ENCODE measurements around the gene SSBP2.
A peak's percentile ranks its signal among the peaks of the same experiment; 100 is the strongest.

The SSBP2 gene

GRCh38 chr5:81767938-81768337 lies 17.0 kb upstream of the SSBP2 start:
- DNase-seq (ENCODE audit: low read depth in 2 of 3, low spot score in 2 of 3): no peak

GRCh38 chr5:81767097-81767496 lies 16.2 kb upstream of the SSBP2 start:
- no peak for DNase-seq (ENCODE audit: low read depth in 2 of 3, low spot score in 2 of 3)

GRCh38 chr5:81766611-81767010 lies 15.7 kb upstream of the SSBP2 start:
- DNase-seq (ENCODE audit: low read depth in 2 of 3, low spot score in 2 of 3): no peak

GRCh38 chr5:81763294-81763928 lies 12.5 kb upstream of the SSBP2 start:
- DNase-seq (ENCODE audit: low read depth in 2 of 3, low spot score in 2 of 3): no peak

GRCh38 chr5:81762853-81763252 lies 12.0 kb upstream of the SSBP2 start:
- no peak for DNase-seq (ENCODE audit: low read depth in 2 of 3, low spot score in 2 of 3)

- no peak for DNase-seq (ENCODE audit: low read depth in 2 of 3, low spot score in 2 of 3)
Measured at GRCh38 chr5:81762401-81762800, 11.5 kb upstream of the SSBP2 start.

- DNase-seq (ENCODE audit: low read depth in 2 of 3, low spot score in 2 of 3): no peak
Measured at GRCh38 chr5:81761970-81762369, 11.1 kb upstream of the SSBP2 start.

GRCh38 chr5:81761270-81761669 lies 10.4 kb upstream of the SSBP2 start:
- DNase-seq (ENCODE audit: low read depth in 2 of 3, low spot score in 2 of 3): no peak

GRCh38 chr5:81760521-81760920 lies 9.6 kb upstream of the SSBP2 start:
- no peak for DNase-seq (ENCODE audit: low read depth in 2 of 3, low spot score in 2 of 3)

- no peak for DNase-seq (ENCODE audit: low read depth in 2 of 3, low spot score in 2 of 3)
Measured at GRCh38 chr5:81759632-81760005, 8.7 kb upstream of the SSBP2 start.

GRCh38 chr5:81757404-81757803 lies 6.5 kb upstream of the SSBP2 start:
- no peak for DNase-seq (ENCODE audit: low read depth in 2 of 3, low spot score in 2 of 3)

GRCh38 chr5:81756016-81756415 lies 5.1 kb upstream of the SSBP2 start:
- no peak for DNase-seq (ENCODE audit: low read depth in 2 of 3, low spot score in 2 of 3)

- no peak for DNase-seq (ENCODE audit: low read depth in 2 of 3, low spot score in 2 of 3)
Measured at GRCh38 chr5:81755320-81755719, 4.4 kb upstream of the SSBP2 start.

GRCh38 chr5:81754621-81755020 lies 3.7 kb upstream of the SSBP2 start:
- DNase-seq (ENCODE audit: low read depth in 2 of 3, low spot score in 2 of 3): no peak

GRCh38 chr5:81753429-81753828 lies 2.5 kb upstream of the SSBP2 start:
- no peak for DNase-seq (ENCODE audit: low read depth in 2 of 3, low spot score in 2 of 3)

- DNase-seq (ENCODE audit: low read depth in 2 of 3, low spot score in 2 of 3): no peak
Measured at GRCh38 chr5:81752644-81752963, 1.7 kb upstream of the SSBP2 start.

GRCh38 chr5:81751836-81752643 lies 1.1 kb upstream of the SSBP2 start:
- DNase-seq (ENCODE audit: low read depth in 2 of 3, low spot score in 2 of 3): no peak

- peak in 1 of 3 experiments; percentile 10 for DNase-seq (ENCODE audit: low read depth in 2 of 3, low spot score in 2 of 3)
Measured at GRCh38 chr5:81750308-81751008, 439 bp downstream of the SSBP2 start.

GRCh38 chr5:81749561-81750307 lies 1.2 kb downstream of the SSBP2 start:
- DNase-seq (ENCODE audit: low read depth in 2 of 3, low spot score in 2 of 3): peak in 2 of 3 experiments; percentile 7 to 16

GRCh38 chr5:81749192-81749560 lies 1.7 kb downstream of the SSBP2 start:
- no peak for DNase-seq (ENCODE audit: low read depth in 2 of 3, low spot score in 2 of 3)

- no peak for DNase-seq (ENCODE audit: low read depth in 2 of 3, low spot score in 2 of 3)
Measured at GRCh38 chr5:81748556-81748955, 2.3 kb downstream of the SSBP2 start.

- no peak for DNase-seq (ENCODE audit: low read depth in 2 of 3, low spot score in 2 of 3)
Measured at GRCh38 chr5:81747030-81747429, 3.9 kb downstream of the SSBP2 start.

Data from activated CD8-positive, alpha-beta memory T cell treated with anti-CD3 and anti-CD28 coated beads for 48 hours (primary cell).